Loucy (cell line): ENCODE results near the gene GDPD5.

Experiments
- EZH2phosphoT487 ChIP-seq: fragments of 200-600 bp; IDR thresholded peaks from 2 replicates; pipeline ENCODE4 v1.6.1; 2018; ENCODE audit warnings: antibody characterized with exemption, mild to moderate bottlenecking, moderate library complexity, borderline replicate concordance
- TF ChIP-seq, protein P1 (sequence below): fragments of 200-600 bp; sonication (generic); conservative IDR thresholded peaks from 2 replicates; pipeline ENCODE4 v1.5.1; 2014; ENCODE audit warnings: mild to moderate bottlenecking, antibody characterized with exemption, low read length

DNA sequence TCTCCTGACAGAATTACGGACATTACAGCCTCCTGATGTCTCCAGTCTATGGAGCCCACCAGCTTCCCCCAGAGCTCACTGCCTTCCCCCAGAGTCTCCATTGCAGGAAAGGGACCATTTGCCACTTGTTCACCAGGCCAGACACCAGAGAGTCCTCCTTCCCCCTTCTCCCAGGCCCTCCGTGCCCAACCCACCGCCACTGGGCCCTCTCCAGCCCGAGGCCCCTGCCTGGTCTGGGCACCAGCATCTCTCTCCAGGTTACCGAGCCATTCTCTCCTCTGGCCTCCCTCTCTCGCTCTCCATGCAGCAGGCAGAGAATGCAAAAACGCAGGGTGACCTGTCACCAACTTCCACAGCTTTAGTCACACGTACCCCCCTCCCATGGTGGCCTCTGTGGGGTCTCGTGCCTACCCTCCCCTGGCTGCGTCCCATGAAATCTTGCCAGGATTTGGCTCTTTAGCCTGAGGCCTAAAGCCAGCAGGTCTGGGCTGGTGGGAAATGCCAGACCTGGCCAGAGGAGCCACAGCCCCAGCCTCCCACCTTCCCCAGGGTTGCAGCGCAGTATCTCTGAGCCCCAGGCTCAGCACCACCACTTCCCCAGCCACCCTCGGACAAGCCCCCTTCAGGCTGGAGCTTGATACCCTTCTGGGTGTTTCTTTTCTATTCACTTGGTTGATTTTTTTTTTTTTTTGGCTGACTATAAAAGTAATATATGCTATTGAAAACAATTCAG lies 29.5 kb upstream of the GDPD5 start:
- TF ChIP-seq, protein P1, sequence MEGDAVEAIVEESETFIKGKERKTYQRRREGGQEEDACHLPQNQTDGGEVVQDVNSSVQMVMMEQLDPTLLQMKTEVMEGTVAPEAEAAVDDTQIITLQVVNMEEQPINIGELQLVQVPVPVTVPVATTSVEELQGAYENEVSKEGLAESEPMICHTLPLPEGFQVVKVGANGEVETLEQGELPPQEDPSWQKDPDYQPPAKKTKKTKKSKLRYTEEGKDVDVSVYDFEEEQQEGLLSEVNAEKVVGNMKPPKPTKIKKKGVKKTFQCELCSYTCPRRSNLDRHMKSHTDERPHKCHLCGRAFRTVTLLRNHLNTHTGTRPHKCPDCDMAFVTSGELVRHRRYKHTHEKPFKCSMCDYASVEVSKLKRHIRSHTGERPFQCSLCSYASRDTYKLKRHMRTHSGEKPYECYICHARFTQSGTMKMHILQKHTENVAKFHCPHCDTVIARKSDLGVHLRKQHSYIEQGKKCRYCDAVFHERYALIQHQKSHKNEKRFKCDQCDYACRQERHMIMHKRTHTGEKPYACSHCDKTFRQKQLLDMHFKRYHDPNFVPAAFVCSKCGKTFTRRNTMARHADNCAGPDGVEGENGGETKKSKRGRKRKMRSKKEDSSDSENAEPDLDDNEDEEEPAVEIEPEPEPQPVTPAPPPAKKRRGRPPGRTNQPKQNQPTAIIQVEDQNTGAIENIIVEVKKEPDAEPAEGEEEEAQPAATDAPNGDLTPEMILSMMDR: no peak
- no peak for TF ChIP-seq EZH2phosphoT487
